IPS DF 4.7 (cell line): ENCODE measurements around the gene ACMSD.
"Not testable (repeated sequence)": the region's sequence is repeated elsewhere in the genome, so short reads cannot be mapped to it uniquely, and the experiment has no call there.

Experiments used
- DNase-seq: peaks from one replicate; pipeline ENCODE4 v3.0.0-alpha.2; 2013; ENCODE audit warnings: low spot score; ENCODE audit errors: extremely low read depth

Gene ACMSD

GRCh38 chr2:134847582-134847981 lies 9.2 kb downstream of the ACMSD start:
- DNase-seq: not testable (repeated sequence)

- DNase-seq: no peak
Observed at GRCh38 chr2:134852518-134852917, 14.1 kb downstream of the ACMSD start.

GRCh38 chr2:134855709-134856108 lies 17.3 kb downstream of the ACMSD start:
- no peak for DNase-seq

- no peak for DNase-seq
Observed at GRCh38 chr2:134858245-134858644, 19.8 kb downstream of the ACMSD start.

- DNase-seq: no peak
Observed at GRCh38 chr2:134861173-134861572, 22.8 kb downstream of the ACMSD start.

- DNase-seq: no peak
Observed at GRCh38 chr2:134862069-134862468, 23.7 kb downstream of the ACMSD start.

- no peak for DNase-seq
Observed at GRCh38 chr2:134862674-134863073, 24.3 kb downstream of the ACMSD start.

- DNase-seq: no peak
Observed at GRCh38 chr2:134863446-134863845, 25.0 kb downstream of the ACMSD start.

- no peak for DNase-seq
Observed at GRCh38 chr2:134865067-134865787, 26.8 kb downstream of the ACMSD start.

GRCh38 chr2:134866498-134867099 lies 28.2 kb downstream of the ACMSD start:
- no peak for DNase-seq

GRCh38 chr2:134869946-134870736 lies 31.7 kb downstream of the ACMSD start:
- DNase-seq: no peak

GRCh38 chr2:134873152-134873551 lies 34.7 kb downstream of the ACMSD start:
- DNase-seq: no peak

GRCh38 chr2:134875309-134875708 lies 36.9 kb downstream of the ACMSD start:
- no peak for DNase-seq

- no peak for DNase-seq
Observed at GRCh38 chr2:134882773-134883172, 44.4 kb downstream of the ACMSD start.

GRCh38 chr2:134883552-134884293 lies 45.3 kb downstream of the ACMSD start:
- DNase-seq: no peak

GRCh38 chr2:134884435-134884834 lies 46.0 kb downstream of the ACMSD start:
- DNase-seq: no peak

- DNase-seq: no peak
Observed at GRCh38 chr2:134892282-134893035, 54.0 kb downstream of the ACMSD start.

GRCh38 chr2:134897932-134898331 lies 59.5 kb downstream of the ACMSD start:
- no peak for DNase-seq

- no peak for DNase-seq
Observed at GRCh38 chr2:134899204-134899603, 60.8 kb downstream of the ACMSD start.

- no peak for DNase-seq
Observed at GRCh38 chr2:134900151-134900550, 61.7 kb downstream of the ACMSD start.

- DNase-seq: not testable (repeated sequence)
Observed at GRCh38 chr2:134903701-134904100, 65.3 kb downstream of the ACMSD start.
